Fibroblast of skin of left quadriceps (primary cell): Measurements from ENCODE around the gene ANKLE1.

ENCODE experiments used
- DNase-seq, 2 experiments: peaks; one replicate each; pipeline ENCODE4 v3.0.0-alpha.2; 2013; ENCODE audit warnings: low read depth in 2 of 2

Gene ANKLE1

GRCh38 chr19:17325881-17326594 lies 44.3 kb downstream of the ANKLE1 start:
- DNase-seq: no peak

GRCh38 chr19:17326595-17326966 lies 44.9 kb downstream of the ANKLE1 start:
- no peak for DNase-seq

DNA sequence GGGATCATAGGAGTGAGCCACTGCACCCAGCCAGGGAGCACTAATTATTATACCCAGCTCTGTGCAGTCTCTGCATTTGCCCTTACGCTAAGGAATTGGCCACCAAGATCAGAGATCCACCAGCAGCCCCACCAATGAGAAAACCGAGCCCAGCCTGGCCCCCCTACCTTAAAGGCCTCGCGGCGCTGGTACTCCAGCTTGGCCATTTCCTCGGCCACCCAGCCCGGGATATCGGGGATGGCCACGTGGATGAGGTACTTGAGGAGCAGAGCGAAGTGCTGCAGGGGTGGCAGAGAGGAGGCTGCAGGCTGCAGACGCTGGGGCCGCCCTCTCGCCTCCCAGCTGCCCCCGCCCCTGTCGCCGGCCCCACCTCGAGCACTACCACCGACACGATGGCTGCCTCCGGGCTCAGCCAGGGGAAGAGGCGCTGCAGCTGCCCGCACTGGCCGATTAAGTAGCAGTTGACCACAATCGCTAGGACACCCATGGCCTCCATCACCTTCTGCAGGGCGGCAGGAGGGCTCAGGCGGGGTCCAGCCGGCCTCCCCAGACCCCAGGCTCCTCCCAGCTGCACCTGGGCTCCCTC lies 45.5 kb downstream of the ANKLE1 start:
- no peak for DNase-seq

DNA sequence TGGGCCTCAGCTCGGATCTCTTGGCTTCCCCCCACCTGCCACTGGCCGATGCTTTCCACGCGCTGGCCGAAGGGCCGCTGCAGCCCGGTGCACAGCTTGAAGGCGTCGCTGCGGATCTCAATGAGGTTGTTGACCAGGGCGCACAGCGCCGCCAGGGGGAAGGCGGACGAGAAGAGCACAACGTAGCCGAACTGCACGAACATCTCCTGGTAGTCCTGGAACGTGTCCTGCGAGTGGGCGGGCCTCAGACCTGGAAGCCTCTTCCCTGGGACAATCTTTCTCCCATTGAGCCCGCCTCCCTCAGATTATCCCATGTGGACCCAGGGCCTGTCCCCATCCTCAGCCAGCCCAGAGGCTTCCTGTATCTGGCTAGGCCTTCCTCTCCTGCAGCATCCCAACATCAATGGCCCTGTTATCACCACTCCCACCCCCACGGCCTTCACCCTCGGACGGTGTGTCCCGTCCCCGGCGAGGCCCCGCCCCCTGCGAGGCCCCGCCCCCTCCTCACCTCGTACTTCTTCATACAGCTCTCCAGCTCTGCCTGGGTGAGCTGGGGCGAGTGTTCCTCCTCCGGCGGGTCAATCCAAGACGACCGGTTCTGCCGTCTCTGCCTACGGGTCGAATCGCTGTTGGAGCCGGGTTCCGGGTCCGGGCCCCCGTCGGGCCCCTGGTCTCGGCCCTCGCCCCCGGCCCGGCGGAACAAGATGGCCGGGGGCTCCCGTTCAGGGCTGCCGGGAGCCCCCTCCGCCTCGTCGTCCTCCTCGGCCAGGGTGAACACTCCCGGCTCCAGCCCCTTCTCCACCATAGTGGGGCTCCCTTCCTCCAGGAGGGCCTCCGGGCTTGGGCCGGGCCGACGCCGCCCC lies 46.2 kb downstream of the ANKLE1 start:
- no peak for DNase-seq

- no peak for DNase-seq
Measured at GRCh38 chr19:17328517-17329365, 47.0 kb downstream of the ANKLE1 start.

- DNase-seq: no peak
Measured at GRCh38 chr19:17329366-17330261, 47.9 kb downstream of the ANKLE1 start.

GRCh38 chr19:17330262-17331044 lies 48.8 kb downstream of the ANKLE1 start:
- DNase-seq: no peak

DNA sequence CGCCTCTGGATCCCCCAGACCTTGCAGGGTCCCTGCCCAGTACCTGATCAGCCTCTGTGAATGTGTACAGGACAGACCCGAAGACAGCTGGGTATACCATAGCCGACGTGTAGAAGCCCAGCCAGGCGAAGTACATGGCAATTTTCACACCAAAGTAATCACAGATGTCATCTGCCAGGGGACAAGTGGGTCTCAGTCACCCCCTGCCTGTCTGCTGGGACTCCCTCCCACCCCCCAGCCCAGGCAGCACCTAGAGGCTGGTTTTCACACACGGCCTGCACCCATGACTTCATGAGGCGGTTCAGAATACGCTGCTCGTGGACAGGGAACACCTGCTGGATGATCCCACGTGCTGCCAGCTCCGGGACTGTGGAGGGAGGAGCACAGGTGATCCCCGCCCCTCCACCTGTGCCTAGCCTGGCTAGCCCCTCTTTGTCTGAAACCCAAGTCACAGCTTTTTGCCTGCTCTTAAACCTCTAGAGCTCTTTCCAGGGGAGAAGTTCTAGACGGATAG lies 49.4 kb downstream of the ANKLE1 start:
- DNase-seq: no peak

GRCh38 chr19:17332360-17332676 lies 50.6 kb downstream of the ANKLE1 start:
- no peak for DNase-seq

DNA sequence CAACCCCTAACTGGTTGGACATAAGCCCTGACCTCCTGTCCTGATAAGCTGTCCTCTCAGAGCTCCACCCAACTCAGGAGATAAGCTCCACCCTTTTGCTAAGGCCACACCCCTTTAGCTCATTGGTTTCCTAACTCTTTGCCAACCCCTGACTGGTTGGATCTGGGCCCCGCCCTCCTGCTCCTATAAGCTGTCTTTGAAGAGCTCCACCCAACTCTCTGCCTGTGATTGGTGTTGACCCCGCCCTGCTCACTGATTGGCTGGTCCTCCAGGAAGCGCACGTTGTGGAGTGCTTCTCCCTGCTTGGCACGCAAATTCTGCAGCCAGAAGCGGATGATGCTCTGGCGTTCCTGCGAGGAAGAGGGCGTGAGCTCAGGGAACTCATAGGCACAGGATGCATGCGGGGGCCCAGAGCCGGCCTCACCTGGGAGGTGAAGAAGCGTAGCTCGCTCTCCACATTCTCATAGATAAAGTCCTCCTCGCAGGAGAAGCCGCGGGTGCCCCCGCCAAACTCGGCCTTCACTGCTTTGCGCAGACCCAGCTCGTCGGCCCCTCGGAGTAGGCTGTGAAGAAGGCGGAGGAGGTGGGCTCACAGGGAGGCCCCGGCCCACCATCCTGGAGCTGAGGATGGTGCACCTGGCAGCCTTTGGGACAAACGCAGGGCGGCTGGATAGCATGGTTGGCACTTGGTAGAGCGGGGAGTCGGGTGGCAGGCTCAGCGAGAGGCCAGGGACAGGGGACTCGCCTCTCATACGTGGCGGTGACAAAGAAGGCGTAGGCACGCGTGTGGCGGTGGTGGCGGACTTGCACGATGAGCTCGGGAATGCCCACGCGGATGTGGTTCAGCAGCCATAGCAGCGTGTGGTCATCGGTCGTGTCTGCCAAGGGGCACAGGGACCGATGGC lies 51.2 kb downstream of the ANKLE1 start:
- DNase-seq: peak in 1 of 2 experiments; percentile 20

GRCh38 chr19:17333611-17334413 lies 52.1 kb downstream of the ANKLE1 start:
- peak; percentile 61 to 64 for DNase-seq

- DNase-seq: peak; percentile 98
Measured at GRCh38 chr19:17334414-17335409, 53.0 kb downstream of the ANKLE1 start, which contains the start of gene ANO8. ANO8 (minus strand) TSS chr19:17334855; CDS start chr19:17334670, 185 bp downstream.

GRCh38 chr19:17335575-17335974 lies 53.9 kb downstream of the ANKLE1 start:
- no peak for DNase-seq
